ENCODE measurements around the gene SORCS2. TPM values are rescaled to one million over a fixed set of nuclear protein-coding genes. Genes with fewer than 3 reads are reported as not detected.

Gene SORCS2
- total and polyA plus RNA-seq, 2 of the 4 experiments (the other 2 are of a cell fraction): 0.36 to 0.62 TPM

DNA sequence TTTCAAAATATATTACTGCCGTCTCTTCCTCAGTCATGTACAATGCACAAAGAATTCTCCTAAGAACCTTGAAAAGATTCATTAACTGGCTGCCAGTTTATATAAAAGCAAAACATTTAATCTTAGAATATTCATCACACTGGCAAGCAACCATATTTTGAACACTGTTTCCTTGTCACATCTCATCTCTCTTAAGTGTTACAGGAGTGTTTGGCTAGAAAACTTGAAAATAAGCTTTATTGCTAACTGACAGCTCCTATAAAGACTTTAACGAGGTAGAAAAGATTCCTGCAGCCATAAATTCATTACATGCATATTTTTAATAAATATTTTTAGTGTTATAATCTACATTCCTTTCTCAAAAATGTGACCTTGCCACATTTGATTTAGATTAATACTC is 597.7 kb downstream of the SORCS2 start:
- no peak overlapping the region for H3K9ac ChIP-seq (ENCODE audit: low read depth, low read length)
- H3K9me3 ChIP-seq (ENCODE audit: control insufficient read depth, insufficient read depth, low read length): no peaks in the 10 kb centered on the region
- H2BK5ac ChIP-seq (ENCODE audit: low read depth, low read length, poor library complexity, severe bottlenecking): no peak overlapping the region
- TF ChIP-seq CHD1 (IDR thresholded peaks at IDR 0.05; ENCODE audit: low read depth, low read length): no peak
- TF ChIP-seq CEBPB (IDR thresholded peaks at IDR 0.05; ENCODE audit: low read depth, low read length): no peak
- no peak for TF ChIP-seq MAZ (IDR thresholded peaks at IDR 0.05; ENCODE audit: borderline replicate concordance, low read depth, low read length)
- no peak for TF ChIP-seq SMC3 (IDR thresholded peaks at IDR 0.05; ENCODE audit: low read depth, low read length)
- no peak for TF ChIP-seq MAFK (IDR thresholded peaks at IDR 0.05; ENCODE audit: low read depth, low read length)
- no peak for TF ChIP-seq FOS (IDR thresholded peaks at IDR 0.05; ENCODE audit: low read depth, low read length)
- TF ChIP-seq MXI1 (IDR thresholded peaks at IDR 0.05; ENCODE audit: borderline replicate concordance, low read depth, low read length): no peak
- TF ChIP-seq RCOR1 (IDR thresholded peaks at IDR 0.05; ENCODE audit: insufficient replicate concordance, low read length): no peak
- no peak overlapping the region for H3K56ac ChIP-seq (ENCODE audit: extremely low read depth, insufficient read depth, low read length)
- H2BK120ac ChIP-seq (ENCODE audit: low read depth, low read length): no peak overlapping the region
- H2AK9ac ChIP-seq (replicated peaks; ENCODE audit: low read depth, low read length, poor library complexity): no peak overlapping the region
- ChIA-PET POLR2A (ENCODE audit: unreplicated experiment) (no interaction called here), CTCF (no interaction called here)
- H3K27me3 ChIP-seq (ENCODE audit: control insufficient read depth, insufficient read depth, low read length): no peaks in the 10 kb centered on the region
- H3K9me1 ChIP-seq (ENCODE audit: insufficient read depth, low read length): peaks cover 3% of the 10 kb centered on the region; the same call in 1 of the 2 replicates
- dilution Hi-C loops (cut with HindIII; ENCODE audit: low sequenced_read_pairs, unreplicated experiment) (no loop called here), intact Hi-C loops (cut with micrococcal nuclease) (no loop called here), in situ Hi-C loops (cut with MboI; ENCODE audit: low sequenced_read_pairs) (no loop called here)
- no peak overlapping the region for H3K4ac ChIP-seq (ENCODE audit: low read depth, low read length)
- H2AFZ ChIP-seq (replicated peaks; ENCODE audit: low read length, poor library complexity): no peak overlapping the region
- H3K14ac ChIP-seq (replicated peaks; ENCODE audit: low read depth, low read length): no peak overlapping the region
- BruUV-seq (replicated peaks): no TSS peak
- no peak overlapping the region for H2AK5ac ChIP-seq (ENCODE audit: low read depth, low read length)
- no peak overlapping the region for H3K27ac ChIP-seq (ENCODE audit: insufficient read depth, low read length)
- H3K4me3 ChIP-seq (ENCODE audit: insufficient read depth, low read depth, low read length): no peak overlapping the region
- no peak overlapping the region for H2BK20ac ChIP-seq (ENCODE audit: low read depth, low read length)
- no peak overlapping the region for H3K23ac ChIP-seq (ENCODE audit: low read depth, low read length)
- no peak overlapping the region for H2BK15ac ChIP-seq (ENCODE audit: low read depth, low read length)
- DNase-seq (no peak), ATAC-seq (ENCODE audit: low read depth) (no peak)
- no peak overlapping the region for H3K4me2 ChIP-seq (ENCODE audit: low read depth, low read length)
- H4K8ac ChIP-seq (ENCODE audit: low read depth in 2 of 2, low read length in 2 of 2): no peak overlapping the region
- no peak overlapping the region for H4K91ac ChIP-seq (ENCODE audit: insufficient read depth, low read depth, low read length)
- no peaks in the 10 kb centered on the region for H3K4me1 ChIP-seq (ENCODE audit: control insufficient read depth, insufficient read depth, low read length)
- no CpG with 5 or more reads among the region's 2 CpGs for WGBS, 2 experiments (ENCODE audit: extremely low coverage in 2 of 2, insufficient read length in 1 of 2)
- H4K20me1 ChIP-seq (ENCODE audit: insufficient read depth, low read length): peaks cover 27% of the 10 kb centered on the region
- no peak overlapping the region for H3K18ac ChIP-seq (ENCODE audit: low read depth, low read length)
- H3K79me1 ChIP-seq (ENCODE audit: low read depth in 1 of 2, low read length in 2 of 2): peaks cover 45 to 67% of the 10 kb centered on the region in 2 experiments
- H4K5ac ChIP-seq (ENCODE audit: low read depth, low read length): no peak overlapping the region
- peaks cover 63% of the 10 kb centered on the region for H3K36me3 ChIP-seq (ENCODE audit: control insufficient read depth, insufficient read depth, low read length)
